ENCODE data around the gene AP1B1. TPM values are rescaled to one million over a fixed set of nuclear protein-coding genes. Genes with fewer than 3 reads are reported as not detected.
"Not testable (repeated sequence)": the region's sequence is repeated elsewhere in the genome, so short reads cannot be mapped to it uniquely, and the experiment has no call there.

The AP1B1 gene
- polyA plus RNA-seq = 10 to 100 TPM; 11.8 to 32.4 (median 12.1) TPM

GRCh38 chr22:29387921-29388758, at the start of gene AP1B1:
AP1B1 (minus strand) TSS chr22:29388570; CDS start chr22:29367243, 21,327 bp downstream.
- Mint-ChIP-seq H3K4me3 (peak within 1 kb of the TSS; percentile 91 to 96 (median 94)), H3K36me3 (no peaks in the 10 kb centered on the region), H3K27me3 (ENCODE audit: low read depth in 3 of 3) (peaks cover 2 to 8% (median 2%) of the 10 kb centered on the region in 3 donors), H3K27ac (peak within 1 kb of the TSS; percentile 86 to 96 (median 94)), H3K4me1 (peaks cover 32 to 42% of the 10 kb centered on the region in 2 donors), H3K9me3 (no peaks in the 10 kb centered on the region)
- peak; percentile 93 for DNase-seq

- H3K4me3 Mint-ChIP-seq = no peak overlapping the region
- H3K9me3 Mint-ChIP-seq = no peaks in the 10 kb centered on the region
- no peaks in the 10 kb centered on the region for H3K36me3 Mint-ChIP-seq
- no peaks in the 10 kb centered on the region for H3K4me1 Mint-ChIP-seq
- H3K27ac Mint-ChIP-seq = no peak overlapping the region
- peaks cover 0 to 8% (median 3%) of the 10 kb centered on the region in 3 donors for H3K27me3 Mint-ChIP-seq (ENCODE audit: low read depth in 3 of 3)
- no peak for DNase-seq
Observed at GRCh38 chr22:29435236-29436136, 47.1 kb upstream of the AP1B1 start.

- no peak overlapping the region for H3K27ac Mint-ChIP-seq
- H3K4me3 Mint-ChIP-seq = no peak overlapping the region
- H3K36me3 Mint-ChIP-seq = no peaks in the 10 kb centered on the region
- H3K4me1 Mint-ChIP-seq = no peaks in the 10 kb centered on the region
- H3K9me3 Mint-ChIP-seq = no peaks in the 10 kb centered on the region
- DNase-seq = no peak
- H3K27me3 Mint-ChIP-seq (ENCODE audit: low read depth in 3 of 3) = peaks cover 0 to 12% (median 3%) of the 10 kb centered on the region in 3 donors
Observed at GRCh38 chr22:29434288-29434687, 45.9 kb upstream of the AP1B1 start.

- Mint-ChIP-seq H3K4me1 (no peaks in the 10 kb centered on the region), H3K36me3 (no peaks in the 10 kb centered on the region), H3K9me3 (no peaks in the 10 kb centered on the region), H3K4me3 (no peak overlapping the region), H3K27me3 (ENCODE audit: low read depth in 3 of 3) (peaks cover 0 to 14% (median 3%) of the 10 kb centered on the region in 3 donors), H3K27ac (no peak overlapping the region)
- no peak for DNase-seq
Observed at GRCh38 chr22:29433856-29434255, 45.5 kb upstream of the AP1B1 start.

DNA sequence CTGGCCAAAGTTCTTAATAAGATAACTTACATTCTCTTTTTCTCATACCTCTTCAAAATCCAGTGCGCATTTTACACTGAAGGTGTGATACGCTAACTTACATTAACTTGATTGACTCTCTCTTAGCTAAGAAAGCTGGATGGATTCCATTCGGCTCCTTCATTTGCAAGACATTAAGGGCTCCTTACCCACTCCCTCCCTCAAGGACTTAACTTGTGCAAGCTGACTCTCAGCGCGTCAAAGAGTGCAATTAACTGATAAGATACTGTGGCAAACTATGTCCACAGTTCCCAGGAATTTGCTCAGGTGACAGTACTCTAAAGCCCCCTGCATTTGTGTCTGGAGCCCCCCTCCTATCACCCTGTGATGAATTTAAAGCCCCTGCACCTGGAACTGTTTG, 43.6 kb upstream of the AP1B1 start:
- H3K36me3 Mint-ChIP-seq = no peaks in the 10 kb centered on the region
- no peaks in the 10 kb centered on the region for H3K9me3 Mint-ChIP-seq
- H3K4me3 Mint-ChIP-seq = no peak overlapping the region
- no peaks in the 10 kb centered on the region for H3K4me1 Mint-ChIP-seq
- peaks cover 1 to 14% (median 3%) of the 10 kb centered on the region in 3 donors for H3K27me3 Mint-ChIP-seq (ENCODE audit: low read depth in 3 of 3)
- H3K27ac Mint-ChIP-seq = no peak overlapping the region
- DNase-seq = no peak

DNA sequence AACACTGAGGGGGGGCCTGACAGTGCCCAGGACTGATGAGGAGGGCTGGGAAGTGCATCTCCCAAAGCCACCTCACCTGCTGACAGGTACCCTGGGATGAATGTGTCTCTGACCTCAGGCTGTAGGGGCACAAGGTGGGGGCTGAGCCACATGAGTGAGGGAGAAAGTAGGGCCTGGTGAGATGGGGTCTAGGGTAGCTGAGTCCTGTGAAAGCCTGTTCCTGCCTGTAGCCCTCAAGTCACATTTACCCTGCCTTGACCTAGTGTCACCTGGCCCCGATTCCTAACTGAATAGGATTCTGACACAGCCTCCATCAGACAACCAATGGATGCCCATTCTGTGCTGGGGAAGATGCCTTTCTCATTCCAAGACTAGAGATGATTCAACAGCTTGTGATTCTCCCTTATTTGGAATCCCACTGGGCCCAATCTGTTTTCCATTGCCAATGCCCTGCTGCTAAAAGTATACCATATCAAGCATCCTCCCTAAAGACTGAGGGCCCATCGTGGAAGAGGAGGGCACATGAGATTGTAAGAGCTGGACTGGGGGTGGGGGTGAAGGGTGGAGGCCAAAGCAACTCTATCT, 38.9 kb upstream of the AP1B1 start:
- Mint-ChIP-seq H3K36me3 (no peaks in the 10 kb centered on the region), H3K9me3 (no peaks in the 10 kb centered on the region), H3K27me3 (ENCODE audit: low read depth in 3 of 3) (peaks cover 1 to 10% (median 1%) of the 10 kb centered on the region in 3 donors), H3K4me1 (no peaks in the 10 kb centered on the region), H3K4me3 (no peak overlapping the region), H3K27ac (no peak overlapping the region)
- no peak for DNase-seq

GRCh38 chr22:29426476-29426875, 38.1 kb upstream of the AP1B1 start:
- DNase-seq = no peak
- Mint-ChIP-seq H3K27ac (no peak overlapping the region), H3K36me3 (no peaks in the 10 kb centered on the region), H3K27me3 (ENCODE audit: low read depth in 3 of 3) (peaks cover 1 to 6% (median 2%) of the 10 kb centered on the region in 3 donors), H3K9me3 (no peaks in the 10 kb centered on the region), H3K4me3 (no peak overlapping the region), H3K4me1 (no peaks in the 10 kb centered on the region)

DNA sequence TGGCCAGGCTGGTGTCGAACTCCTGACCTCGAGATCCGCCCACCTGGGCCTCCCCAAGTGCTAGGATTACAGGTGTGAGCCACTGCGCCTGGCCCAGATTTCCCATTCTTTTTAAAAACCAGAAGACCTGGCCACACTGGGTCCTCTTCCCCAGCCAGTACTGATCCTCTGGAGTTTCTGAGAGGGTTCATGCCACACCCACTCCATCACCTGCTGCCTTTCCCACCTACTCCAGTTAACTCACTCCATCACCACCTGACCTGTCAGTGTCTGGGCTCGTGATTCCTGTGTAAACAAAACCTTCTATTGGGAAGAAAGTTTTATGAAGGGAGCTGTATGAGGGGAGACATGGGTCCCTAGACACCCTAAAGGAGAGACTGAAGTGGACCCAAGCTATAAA, 30.3 kb upstream of the AP1B1 start:
- not testable (repeated sequence) for H3K27ac Mint-ChIP-seq; H3K4me3 Mint-ChIP-seq; H3K9me3 Mint-ChIP-seq; DNase-seq; H3K36me3 Mint-ChIP-seq; H3K27me3 Mint-ChIP-seq (ENCODE audit: low read depth in 3 of 3)
- H3K4me1 Mint-ChIP-seq = peaks cover 16 to 18% of the 10 kb centered on the region in 2 donors

DNA sequence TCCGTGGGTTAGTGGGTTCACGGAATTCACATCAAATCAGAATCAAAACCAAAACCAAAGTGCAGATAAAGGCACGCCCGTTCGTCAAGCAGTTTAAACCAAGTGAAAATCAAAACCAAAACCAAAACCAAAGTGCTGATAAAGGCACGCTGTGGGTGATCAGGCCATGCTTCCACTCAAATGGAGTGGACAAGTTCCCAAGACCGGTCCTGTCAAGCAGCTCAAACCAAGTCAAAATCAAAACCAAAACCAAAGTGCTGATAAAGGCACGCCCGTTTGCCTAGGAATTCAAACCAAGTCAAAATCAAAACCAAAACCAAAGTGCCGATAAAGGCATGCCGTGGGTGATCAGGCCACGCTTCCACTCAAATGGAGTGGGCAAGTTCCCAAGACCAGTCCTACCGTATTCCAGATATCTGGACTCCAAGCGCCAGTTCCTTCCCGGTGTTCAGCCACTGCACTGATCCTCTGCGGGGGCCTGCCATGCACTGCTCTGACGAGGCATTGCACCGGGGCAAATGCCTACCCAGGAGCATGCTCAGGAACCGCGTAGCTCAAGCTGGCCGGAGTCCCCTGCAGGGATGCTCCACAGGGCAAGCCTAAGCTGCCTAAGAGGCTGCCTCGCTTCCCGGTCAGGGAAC, 26.7 kb upstream of the AP1B1 start:
- Mint-ChIP-seq H3K4me1 (peaks cover 16 to 18% of the 10 kb centered on the region in 2 donors), H3K27ac (peak overlapping the region; percentile 89 to 98 (median 94)), H3K4me3 (peak overlapping the region; percentile 86 to 97 (median 92))
- H3K9me3 Mint-ChIP-seq; H3K27me3 Mint-ChIP-seq (ENCODE audit: low read depth in 3 of 3); H3K36me3 Mint-ChIP-seq: not testable (repeated sequence)
- DNase-seq = peak; percentile 69 to 72 (median 70)

GRCh38 chr22:29412772-29413171, 24.4 kb upstream of the AP1B1 start:
- not testable (repeated sequence) for H3K9me3 Mint-ChIP-seq, H3K4me3 Mint-ChIP-seq
- peaks cover 16 to 18% of the 10 kb centered on the region in 2 donors for H3K4me1 Mint-ChIP-seq

GRCh38 chr22:29411569-29412211, 23.3 kb upstream of the AP1B1 start:
- H3K27ac Mint-ChIP-seq = peak overlapping the region in 1 of 6 donors; percentile 1
- not testable (repeated sequence) for H3K4me3 Mint-ChIP-seq; H3K27me3 Mint-ChIP-seq (ENCODE audit: low read depth in 3 of 3); DNase-seq; H3K36me3 Mint-ChIP-seq; H3K9me3 Mint-ChIP-seq
- peaks cover 16 to 18% of the 10 kb centered on the region in 2 donors for H3K4me1 Mint-ChIP-seq

More at GRCh38 chr22:29412772-29413171, 24.4 kb upstream of the AP1B1 start:
- H3K36me3 Mint-ChIP-seq; H3K27me3 Mint-ChIP-seq (ENCODE audit: low read depth in 3 of 3); H3K27ac Mint-ChIP-seq: not testable (repeated sequence)
- DNase-seq = peak in 2 of 3 donors; percentile 15 to 20

- Mint-ChIP-seq H3K4me1 (peaks cover under 1 to 2% of the 10 kb centered on the region in 2 donors), H3K4me3 (no peak overlapping the region), H3K27me3 (ENCODE audit: low read depth in 3 of 3) (peaks cover 0 to 6% (median 3%) of the 10 kb centered on the region in 3 donors), H3K36me3 (no peaks in the 10 kb centered on the region), H3K9me3 (no peaks in the 10 kb centered on the region), H3K27ac (no peak overlapping the region)
- DNase-seq = no peak
Observed at GRCh38 chr22:29408940-29409339, 20.6 kb upstream of the AP1B1 start.

- H3K9me3 Mint-ChIP-seq; H3K36me3 Mint-ChIP-seq; H3K4me1 Mint-ChIP-seq; H3K4me3 Mint-ChIP-seq; DNase-seq; H3K27ac Mint-ChIP-seq; H3K27me3 Mint-ChIP-seq (ENCODE audit: low read depth in 3 of 3): not testable (repeated sequence)
Observed at GRCh38 chr22:29401538-29401937, 13.2 kb upstream of the AP1B1 start.

Measured in immature natural killer cell (primary cell).